NCI-H82 treated with DMSO at 0.1 percent for 48 hours (cell line): Measurements from ENCODE around the gene PDZD7.

ENCODE experiments used
- DNase-seq: peaks from one replicate; lab custom pipeline; 2025; ENCODE audit not compliant: unreplicated experiment; lab: John Stamatoyannopoulos, UW

The PDZD7 gene

DNA sequence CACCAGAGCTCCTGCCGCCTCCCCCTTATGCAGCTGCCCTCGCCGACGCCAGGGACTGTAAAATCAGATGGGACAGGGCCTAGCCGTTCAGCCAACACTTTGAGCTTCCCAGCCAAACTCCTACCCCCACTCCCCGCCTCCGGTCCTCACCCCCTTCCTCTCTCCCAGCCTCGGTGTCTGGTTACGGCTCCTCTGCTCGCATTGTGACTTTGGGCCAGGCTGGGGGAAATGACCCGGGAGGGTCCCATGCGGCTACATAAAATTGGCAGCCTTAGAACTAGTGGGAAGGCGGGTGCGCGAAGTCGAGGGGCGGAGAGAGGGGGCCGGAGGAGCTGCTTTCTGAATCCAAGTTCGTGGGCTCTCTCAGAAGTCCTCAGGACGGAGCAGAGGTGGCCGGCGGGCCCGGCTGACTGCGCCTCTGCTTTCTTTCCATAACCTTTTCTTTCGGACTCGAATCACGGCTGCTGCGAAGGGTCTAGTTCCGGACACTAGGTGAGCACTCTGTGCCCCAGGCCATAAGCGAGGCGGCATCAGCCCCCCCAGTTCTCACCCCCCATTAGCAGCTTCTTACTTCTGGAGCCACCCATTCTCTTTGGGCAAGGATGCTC is 30.8 kb upstream of the PDZD7 start, which contains the start of gene KAZALD1:
TSS of gene KAZALD1 (plus strand) at position 366 of the 608 bp plus-strand sequence. CDS start 604 bp downstream, outside the sequence.
- no peak for DNase-seq

DNA sequence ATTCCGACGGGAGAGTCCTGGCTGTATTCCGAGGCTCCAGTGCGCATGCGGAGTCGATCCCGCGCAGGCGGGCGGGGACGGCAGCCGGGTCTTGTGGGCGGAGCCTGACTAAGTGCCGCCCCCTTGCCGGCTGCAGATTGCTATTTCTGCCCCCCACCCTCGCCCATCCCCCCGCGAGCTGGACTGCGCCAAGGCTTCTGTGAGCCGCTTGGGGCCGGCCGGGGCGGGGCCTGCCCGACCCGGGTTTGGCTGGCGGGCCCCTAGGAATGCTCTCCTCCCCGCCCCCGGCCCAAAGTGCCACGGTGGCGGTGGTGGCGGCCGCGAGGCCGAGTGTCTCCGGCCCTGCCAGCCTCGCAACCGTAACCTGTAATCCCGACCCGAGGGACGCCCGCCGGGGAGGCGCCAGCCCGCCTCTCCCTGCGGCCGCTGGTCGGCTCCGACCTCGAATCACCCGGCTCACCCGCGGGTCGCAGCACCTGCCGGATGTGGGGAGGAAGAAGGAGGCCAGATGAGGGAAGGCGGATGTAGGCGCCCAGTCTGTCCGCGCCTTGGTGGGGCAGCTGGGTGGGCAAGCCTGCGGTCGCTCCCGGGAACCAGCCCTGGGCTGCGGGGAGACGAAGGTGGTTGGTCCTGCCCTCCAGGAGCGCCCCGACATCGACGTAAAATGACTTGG is 30.2 kb upstream of the PDZD7 start:
- peak; percentile 86 for DNase-seq

GRCh38 chr10:101060036-101060950 is 29.4 kb upstream of the PDZD7 start:
- DNase-seq: peak; percentile 90

GRCh38 chr10:101056365-101057151 is 25.6 kb upstream of the PDZD7 start:
- no peak for DNase-seq

DNA sequence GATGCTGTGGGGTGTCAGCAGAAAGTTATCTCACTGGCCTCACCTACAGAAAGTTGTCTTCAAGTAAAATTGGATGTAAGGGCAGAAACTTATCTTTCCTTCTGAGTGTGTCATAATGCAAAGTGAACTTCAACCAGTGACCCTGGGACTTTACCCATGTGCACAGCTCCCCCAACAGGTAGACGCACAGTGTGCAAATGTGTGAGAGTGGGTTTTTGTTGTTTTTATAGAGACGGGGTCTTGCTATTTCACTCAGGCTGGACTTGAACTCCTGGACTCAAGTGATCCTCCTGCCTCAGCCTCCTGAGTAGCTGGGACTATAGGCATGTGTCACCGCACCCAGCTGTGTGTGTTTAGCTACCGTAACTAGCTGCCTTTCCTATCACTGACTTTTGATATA is 24.5 kb upstream of the PDZD7 start:
- DNase-seq: no peak

GRCh38 chr10:101054876-101055275 is 23.9 kb upstream of the PDZD7 start:
- no peak for DNase-seq

GRCh38 chr10:101054351-101054750 is 23.4 kb upstream of the PDZD7 start:
- DNase-seq: no peak

- DNase-seq: no peak
These were observed 22.6 kb upstream of the PDZD7 start for GRCh38 chr10:101053516-101053915.

- no peak for DNase-seq
These were observed 21.4 kb upstream of the PDZD7 start for GRCh38 chr10:101052285-101052684.

GRCh38 chr10:101050208-101051069 is 19.5 kb upstream of the PDZD7 start:
- peak; percentile 42 for DNase-seq

- DNase-seq: no peak
These were observed 17.3 kb upstream of the PDZD7 start for GRCh38 chr10:101047961-101048892.

DNA sequence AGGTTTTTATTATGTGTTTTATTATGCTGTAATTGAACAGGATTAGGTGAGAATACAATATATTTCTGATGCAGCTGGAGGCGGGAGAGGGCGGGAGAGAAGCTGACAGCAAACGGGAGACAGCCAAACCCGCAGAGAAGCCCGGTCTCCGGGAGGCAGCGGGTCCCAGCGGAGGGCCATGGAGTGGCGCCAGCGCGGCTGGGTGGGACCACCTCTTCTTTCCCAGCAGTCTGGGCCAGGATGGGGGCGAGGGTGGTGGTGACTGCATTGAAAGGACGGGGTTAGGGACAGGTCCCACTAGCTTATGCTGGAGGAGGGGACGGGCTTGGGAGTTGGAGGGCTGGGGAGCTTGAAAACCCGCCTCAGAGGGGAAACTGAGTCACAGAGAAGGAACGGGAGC is 16.3 kb upstream of the PDZD7 start:
- DNase-seq: no peak

- no peak for DNase-seq
These were observed 15.7 kb upstream of the PDZD7 start for GRCh38 chr10:101046332-101047238.

DNA sequence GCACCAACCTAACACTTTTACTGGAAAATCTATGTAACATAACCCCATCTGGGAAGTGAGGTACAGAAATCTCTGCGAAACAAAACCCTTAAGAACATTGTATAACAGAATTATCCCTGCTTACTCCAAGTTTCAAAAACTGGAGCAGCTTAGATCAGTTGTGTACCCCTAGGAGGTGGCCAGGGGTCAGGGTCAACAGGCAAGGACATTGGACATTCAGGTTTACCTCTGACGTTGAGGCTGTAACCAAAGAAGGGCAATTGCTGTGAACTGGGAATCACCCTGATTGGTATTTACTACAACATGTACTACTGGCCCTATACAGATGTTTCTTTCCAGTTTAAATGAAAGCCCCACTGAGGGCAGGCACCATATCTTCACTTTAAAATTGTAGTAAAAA is 13.2 kb upstream of the PDZD7 start:
- no peak for DNase-seq

- no peak for DNase-seq
These were observed 12.4 kb upstream of the PDZD7 start for GRCh38 chr10:101043363-101043707.

- DNase-seq: peak; percentile 87
These were observed 11.9 kb upstream of the PDZD7 start for GRCh38 chr10:101042667-101043362.

DNA sequence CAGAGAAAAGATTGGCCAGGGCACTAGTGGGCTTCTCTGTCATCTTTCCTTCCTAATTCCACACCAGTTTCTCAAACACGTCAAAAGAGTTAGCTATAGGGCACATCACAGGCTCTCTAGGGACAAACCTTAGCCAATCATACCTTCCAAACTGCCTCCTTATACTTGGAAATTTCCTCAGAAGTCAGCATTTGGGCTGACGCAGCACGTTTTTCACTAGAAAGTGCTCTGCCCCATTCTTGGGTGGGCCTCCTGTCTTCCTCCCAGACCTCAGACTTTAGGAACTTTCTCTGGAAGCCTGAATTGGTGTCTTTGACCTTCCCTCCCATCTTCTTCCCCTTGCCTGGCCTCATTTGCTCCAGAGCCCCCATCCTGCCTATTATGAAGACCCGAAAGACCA is 11.2 kb upstream of the PDZD7 start:
- no peak for DNase-seq
